H9 (cell line): ENCODE measurements around the gene TMEM132D. TPM values are rescaled to one million over a fixed set of nuclear protein-coding genes. Genes with fewer than 3 reads are reported as not detected.

Experiments used
- DNase-seq: peaks from one replicate; pipeline ENCODE4 v3.0.0-alpha.2; 2017
- H2AFZ ChIP-seq: one replicate; pipeline ENCODE4 v1.6.1; 2013; ENCODE audit warnings: mild to moderate bottlenecking, low read length, control low read depth, moderate library complexity
- H2AK5ac ChIP-seq: 2 replicates; pipeline ENCODE4 v1.6.1; 2013; ENCODE audit warnings: low read length, control low read depth, mixed read lengths; ENCODE audit not compliant: insufficient read length
- H2BK120ac ChIP-seq: one replicate; pipeline ENCODE4 v1.6.1; 2013; ENCODE audit warnings: low read depth, mild to moderate bottlenecking, low read length, control low read depth, inconsistent platforms; ENCODE audit not compliant: poor library complexity, severe bottlenecking
- H2BK12ac ChIP-seq: 2 replicates; pipeline ENCODE4 v1.6.1; 2013; ENCODE audit warnings: low read length, control low read depth, mixed read lengths, low read depth; ENCODE audit not compliant: insufficient read length
- H2BK15ac ChIP-seq: 2 replicates; pipeline ENCODE4 v1.6.1; 2013; ENCODE audit warnings: low read depth, low read length, control low read depth
- H2BK20ac ChIP-seq: one replicate; pipeline ENCODE4 v1.6.1; 2013; ENCODE audit warnings: low read depth, mild to moderate bottlenecking, low read length, control low read depth, inconsistent platforms; ENCODE audit not compliant: poor library complexity, severe bottlenecking
- H2BK5ac ChIP-seq: 2 replicates; pipeline ENCODE4 v1.6.1; 2013; ENCODE audit warnings: low read length, control low read depth, mixed read lengths; ENCODE audit not compliant: insufficient read length
- H3K14ac ChIP-seq: 2 replicates; pipeline ENCODE4 v1.6.1; 2013; ENCODE audit warnings: low read length, control low read depth; ENCODE audit not compliant: insufficient read depth
- H3K18ac ChIP-seq: 2 replicates; pipeline ENCODE4 v1.6.1; 2013; ENCODE audit warnings: low read depth, mild to moderate bottlenecking, mixed read lengths, low read length, control low read depth; ENCODE audit not compliant: insufficient read length
- H3K23ac ChIP-seq: 2 replicates; pipeline ENCODE4 v1.6.1; 2013; ENCODE audit warnings: low read length, control low read depth, mixed read lengths, low read depth; ENCODE audit not compliant: insufficient read length
- H3K23me2 ChIP-seq: 2 replicates; pipeline ENCODE4 v1.6.1; 2013; ENCODE audit warnings: low read depth, mild to moderate bottlenecking, mixed read lengths, low read length, control low read depth; ENCODE audit not compliant: insufficient read length, poor library complexity, severe bottlenecking
- H3K27ac ChIP-seq: 2 replicates; pipeline ENCODE4 v1.5.1; 2013; ENCODE audit warnings: low read length, control low read depth, mixed read lengths, low read depth; ENCODE audit not compliant: insufficient read length
- H3K27me3 ChIP-seq: 2 replicates; pipeline ENCODE4 v1.6.1; 2013; ENCODE audit warnings: low read length, control low read depth, inconsistent platforms; ENCODE audit not compliant: insufficient read depth
- H3K4ac ChIP-seq: 2 replicates; pipeline ENCODE4 v1.6.1; 2013; ENCODE audit warnings: low read depth, mild to moderate bottlenecking, control low read depth, inconsistent platforms, low read length, moderate library complexity
- H3K4me1 ChIP-seq: 2 replicates; pipeline ENCODE4 v1.6.1; 2013; ENCODE audit warnings: low read length, control low read depth, inconsistent platforms; ENCODE audit not compliant: insufficient read depth
- H3K4me2 ChIP-seq: 2 replicates; pipeline ENCODE4 v1.6.1; 2013; ENCODE audit warnings: low read length, control low read depth, mixed read lengths; ENCODE audit not compliant: insufficient read length, insufficient read depth
- H3K56ac ChIP-seq: 2 replicates; pipeline ENCODE4 v1.6.1; 2013; ENCODE audit warnings: low read depth, mild to moderate bottlenecking, mixed read lengths, low read length, control low read depth; ENCODE audit not compliant: insufficient read length
- H3K79me1 ChIP-seq: 2 replicates; pipeline ENCODE4 v1.6.1; 2013; ENCODE audit warnings: low read depth, mild to moderate bottlenecking, moderate library complexity, low read length, control low read depth, inconsistent platforms; ENCODE audit not compliant: insufficient read depth, poor library complexity, severe bottlenecking
- H3K79me2 ChIP-seq: 2 replicates; pipeline ENCODE4 v1.6.1; 2013; ENCODE audit warnings: low read length, control low read depth, inconsistent platforms; ENCODE audit not compliant: insufficient read depth
- H3K9ac ChIP-seq: 2 replicates; pipeline ENCODE4 v1.6.1; 2013; ENCODE audit warnings: low read length, control low read depth, mixed read lengths; ENCODE audit not compliant: insufficient read length; ENCODE audit errors: extremely low read depth
- H3K9me3 ChIP-seq: one replicate; pipeline ENCODE4 v1.6.1; 2013; ENCODE audit warnings: low read depth, low read length, inconsistent platforms; ENCODE audit not compliant: control insufficient read depth
- H3T11ph ChIP-seq: one replicate; pipeline ENCODE4 v1.6.1; 2013; ENCODE audit warnings: mild to moderate bottlenecking, low read length, control low read depth, inconsistent platforms
- H4K20me1 ChIP-seq: one replicate; pipeline ENCODE4 v1.6.1; 2013; ENCODE audit not compliant: control insufficient read depth, insufficient read length, insufficient read depth
- H4K5ac ChIP-seq: 2 replicates; pipeline ENCODE4 v1.6.1; 2013; ENCODE audit warnings: low read depth, mild to moderate bottlenecking, mixed read lengths, low read length, control low read depth; ENCODE audit not compliant: insufficient read length
- H4K8ac ChIP-seq: replicated peaks from 2 replicates; pipeline ENCODE4 v1.6.1; 2013; ENCODE audit warnings: low read length, control low read depth, mixed read lengths, low read depth; ENCODE audit not compliant: insufficient read length
- H4K91ac ChIP-seq: 2 replicates; pipeline ENCODE4 v1.6.1; 2013; ENCODE audit warnings: low read depth, mild to moderate bottlenecking, moderate library complexity, mixed read lengths, low read length, control low read depth; ENCODE audit not compliant: insufficient read length
- H3K27ac Mint-ChIP-seq, 3 experiments: 2 replicates in 2 of 3; 3 replicates in 1 of 3; pipeline ENCODE4 v1.8.0; 2020 to 2021; ENCODE audit warnings: mixed read lengths in 3 of 3, mild to moderate bottlenecking in 1 of 3, moderate library complexity in 1 of 3
- H3K27me3 Mint-ChIP-seq: 2 replicates; pipeline ENCODE4 v1.8.0; 2021; ENCODE audit warnings: low read depth, mild to moderate bottlenecking, moderate library complexity, mixed read lengths
- H3K36me3 Mint-ChIP-seq, 3 experiments: 2 replicates in 2 of 3; 3 replicates in 1 of 3; pipeline ENCODE4 v1.8.0; 2020 to 2021; ENCODE audit warnings: low read depth in 3 of 3, mixed read lengths in 3 of 3; ENCODE audit not compliant: insufficient read depth in 1 of 3
- H3K4me1 Mint-ChIP-seq, 2 experiments: 2 replicates each; pipeline ENCODE4 v1.8.0; 2020; ENCODE audit warnings: mixed read lengths in 2 of 2
- H3K4me3 Mint-ChIP-seq, 2 experiments: 2 replicates in 1 of 2; 3 replicates in 1 of 2; pipeline ENCODE4 v1.8.0; 2020 to 2021; ENCODE audit warnings: mild to moderate bottlenecking in 2 of 2, mixed read lengths in 2 of 2, moderate library complexity in 1 of 2
- H3K9me3 Mint-ChIP-seq, 2 experiments: 2 replicates in 1 of 2; 3 replicates in 1 of 2; pipeline ENCODE4 v1.8.0; 2020; ENCODE audit warnings: mild to moderate bottlenecking in 2 of 2, mixed read lengths in 2 of 2, moderate library complexity in 1 of 2
- CTCF ChIP-seq: fragments of 200-600 bp; sonication (generic); conservative IDR thresholded peaks from 3 replicates; pipeline ENCODE4 v1.8.0; 2021; ENCODE audit warnings: antibody characterized with exemption, mild to moderate bottlenecking
- WGBS: extraction: QIAGEN DNeasy Blood & Tissue Kit; methylation state at CpG from one replicate; pipeline ENCODE4 v1.1.7; 2013; ENCODE audit warnings: missing lambda C conversion rate, low lambda C conversion rate, mixed read lengths; ENCODE audit not compliant: insufficient read length; ENCODE audit errors: extremely low coverage; 5-methylcytosine and 5-hydroxymethylcytosine counted together
- total RNA-seq: library from RNA; stranded (reverse); gene quantifications from 2 replicates; pipeline ENCODE4 v1.2.1, GENCODE V29; 2021

The TMEM132D gene
- total RNA-seq, 1 experiment from 2014 or later: 6.1 TPM

GRCh38 chr12:129393357-129393937 lies 510.4 kb downstream of the TMEM132D start:
- H3K9me3 ChIP-seq: no peaks in the 10 kb centered on the region
- no peak overlapping the region for H2AFZ ChIP-seq
- no peak for DNase-seq
- no peak for TF ChIP-seq CTCF
- H4K91ac ChIP-seq: no peak overlapping the region
- H2BK5ac ChIP-seq: no peak overlapping the region
- no peak overlapping the region for H3K4me2 ChIP-seq
- H2AK5ac ChIP-seq: no peak overlapping the region
- H3T11ph ChIP-seq: no peak overlapping the region
- H4K8ac ChIP-seq: no peak overlapping the region
- H3K9ac ChIP-seq: no peak overlapping the region
- H3K79me1 ChIP-seq: no peaks in the 10 kb centered on the region
- no peak overlapping the region for H2BK20ac ChIP-seq
- H4K5ac ChIP-seq: no peak overlapping the region
- no peak overlapping the region for H3K4me3 Mint-ChIP-seq
- no peak overlapping the region for H3K27ac Mint-ChIP-seq
- H3K9me3 Mint-ChIP-seq: no peaks in the 10 kb centered on the region
- H3K56ac ChIP-seq: no peak overlapping the region
- no peaks in the 10 kb centered on the region for H3K36me3 Mint-ChIP-seq
- no peak overlapping the region for H2BK12ac ChIP-seq
- H2BK15ac ChIP-seq: no peak overlapping the region
- H2BK120ac ChIP-seq: no peak overlapping the region
- H3K18ac ChIP-seq: no peak overlapping the region
- no peak overlapping the region for H3K23ac ChIP-seq
- H3K4ac ChIP-seq: no peak overlapping the region
- no CpG with 5 or more reads among the region's 5 CpGs for WGBS
- H3K4me1 ChIP-seq: no peaks in the 10 kb centered on the region
- H4K20me1 ChIP-seq: no peaks in the 10 kb centered on the region
- H3K79me2 ChIP-seq: no peaks in the 10 kb centered on the region
- no peaks in the 10 kb centered on the region for H3K4me1 Mint-ChIP-seq
- H3K14ac ChIP-seq: no peak overlapping the region
- H3K27me3 ChIP-seq: no peaks in the 10 kb centered on the region
- H3K27ac ChIP-seq: no peak overlapping the region
- no peaks in the 10 kb centered on the region for H3K27me3 Mint-ChIP-seq
- H3K23me2 ChIP-seq: no peaks in the 10 kb centered on the region
